ENCODE measurements around the gene GUCA1A. TPM values are rescaled to one million over a fixed set of nuclear protein-coding genes. Genes with fewer than 3 reads are reported as not detected.

GUCA1A gene
- total and polyA plus RNA-seq, 2 of the 4 experiments (the other 2 are of a cell fraction): 0.18 to 0.32 TPM

GRCh38 chr6:42135161-42135560 lies 38.0 kb upstream of the GUCA1A start:
- Histone ChIP-seq H2BK5ac (ENCODE audit: low read depth, low read length, poor library complexity, severe bottlenecking) (no peak overlapping the region), H3K9ac (ENCODE audit: low read depth, low read length) (no peak overlapping the region), H2BK15ac (ENCODE audit: low read depth, low read length) (no peak overlapping the region), H3K56ac (ENCODE audit: extremely low read depth, insufficient read depth, low read length) (no peak overlapping the region), H3K9me1 (ENCODE audit: insufficient read depth, low read length) (peaks cover 23% of the 10 kb centered on the region), H3K14ac (replicated peaks; ENCODE audit: low read depth, low read length) (no peak overlapping the region), H3K36me3 (ENCODE audit: control insufficient read depth, insufficient read depth, low read length) (no peaks in the 10 kb centered on the region), H2BK20ac (ENCODE audit: low read depth, low read length) (no peak overlapping the region), H3K23ac (ENCODE audit: low read depth, low read length) (no peak overlapping the region), H4K5ac (ENCODE audit: low read depth, low read length) (no peak overlapping the region), H3K9me3 (ENCODE audit: control insufficient read depth, insufficient read depth, low read length) (no peaks in the 10 kb centered on the region), H3K4ac (ENCODE audit: low read depth, low read length) (no peak overlapping the region), H4K20me1 (ENCODE audit: insufficient read depth, low read length) (no peaks in the 10 kb centered on the region), H3K4me3 (ENCODE audit: insufficient read depth, low read depth, low read length) (no peak overlapping the region), H3K79me1 (ENCODE audit: low read depth in 1 of 2, low read length in 2 of 2) (peaks cover 0 to 63% of the 10 kb centered on the region in 2 experiments; a peak in 2 of 4 replicates), H2BK120ac (ENCODE audit: low read depth, low read length) (no peak overlapping the region), H3K27me3 (ENCODE audit: control insufficient read depth, insufficient read depth, low read length) (no peaks in the 10 kb centered on the region), H3K27ac (ENCODE audit: insufficient read depth, low read length) (no peak overlapping the region), H2AK5ac (ENCODE audit: low read depth, low read length) (no peak overlapping the region; the same call in 1 of the 2 replicates), H3K4me1 (ENCODE audit: control insufficient read depth, insufficient read depth, low read length) (peaks cover 20% of the 10 kb centered on the region), H3K18ac (ENCODE audit: low read depth, low read length) (no peak overlapping the region), H4K8ac (ENCODE audit: low read depth in 2 of 2, low read length in 2 of 2) (no peak overlapping the region), H2AK9ac (replicated peaks; ENCODE audit: low read depth, low read length, poor library complexity) (no peak overlapping the region), H3K4me2 (ENCODE audit: low read depth, low read length) (no peak overlapping the region), H2AFZ (replicated peaks; ENCODE audit: low read length, poor library complexity) (no peak overlapping the region), H4K91ac (ENCODE audit: insufficient read depth, low read depth, low read length) (no peak overlapping the region; the same call in 1 of the 2 replicates)
- CTCF ChIA-PET: no interaction called here
- intact Hi-C loops (cut with micrococcal nuclease): no loop called here
- no peak for ATAC-seq (ENCODE audit: low read depth)
- dilution Hi-C loops (cut with HindIII; ENCODE audit: low sequenced_read_pairs, unreplicated experiment): no loop called here
- DNase-seq: no peak
- 80% methylated on average over 4 of the region's 12 CpGs; no CpG with 5 or more reads in 1 of the 2 experiments for WGBS, 2 experiments (ENCODE audit: extremely low coverage in 2 of 2, insufficient read length in 1 of 2)
- in situ Hi-C loops (cut with MboI; ENCODE audit: low sequenced_read_pairs): no loop called here
- no TSS peak for BruUV-seq (replicated peaks)
- POLR2A ChIA-PET (ENCODE audit: unreplicated experiment): no interaction called here
- no peak for TF ChIP-seq FOS (IDR thresholded peaks at IDR 0.05; ENCODE audit: low read depth, low read length)
- TF ChIP-seq POLR2A (IDR thresholded peaks at IDR 0.05; ENCODE audit: low read depth, low read length): no peak
- no peak for TF ChIP-seq ELK1 (IDR thresholded peaks at IDR 0.05; ENCODE audit: borderline replicate concordance, low read depth, low read length)
- no peak for TF ChIP-seq CTCF (conservative IDR thresholded peaks at IDR 0.05; ENCODE audit: low read depth, low read length)
- TF ChIP-seq RAD21 (IDR thresholded peaks at IDR 0.05; ENCODE audit: low read length): no peak
- no peak for TF ChIP-seq BHLHE40 (IDR thresholded peaks at IDR 0.05; ENCODE audit: low read depth, low read length)
- TF ChIP-seq CEBPB (IDR thresholded peaks at IDR 0.05; ENCODE audit: low read depth, low read length): no peak
- TF ChIP-seq MAZ (IDR thresholded peaks at IDR 0.05; ENCODE audit: borderline replicate concordance, low read depth, low read length): no peak
- no peak for TF ChIP-seq RFX5 (IDR thresholded peaks at IDR 0.05; ENCODE audit: low read depth, low read length)
- TF ChIP-seq SMC3 (IDR thresholded peaks at IDR 0.05; ENCODE audit: low read depth, low read length): no peak
- no peak for TF ChIP-seq USF2 (IDR thresholded peaks at IDR 0.05; ENCODE audit: low read depth, low read length)

Measured in IMR-90 (cell line).